Cerebellar nuclear complex (tissue), 1 donor: ENCODE data around the gene MEF2B.

ENCODE experiments used
- DNase-seq, 2 experiments: peaks; one replicate each; lab custom pipeline; 2025; lab: John Stamatoyannopoulos, UW

Gene MEF2B

GRCh38 chr19:19098703-19099632, 71.1 kb downstream of the MEF2B start:
- no peak for DNase-seq

GRCh38 chr19:19098084-19098702, 71.9 kb downstream of the MEF2B start:
- DNase-seq, result no peak

- no peak for DNase-seq
These were observed 73.1 kb downstream of the MEF2B start for GRCh38 chr19:19096641-19097627.

- DNase-seq, result no peak
These were observed 74.4 kb downstream of the MEF2B start for GRCh38 chr19:19095691-19096090.
